ENCODE results near the gene C1orf232.

DNA sequence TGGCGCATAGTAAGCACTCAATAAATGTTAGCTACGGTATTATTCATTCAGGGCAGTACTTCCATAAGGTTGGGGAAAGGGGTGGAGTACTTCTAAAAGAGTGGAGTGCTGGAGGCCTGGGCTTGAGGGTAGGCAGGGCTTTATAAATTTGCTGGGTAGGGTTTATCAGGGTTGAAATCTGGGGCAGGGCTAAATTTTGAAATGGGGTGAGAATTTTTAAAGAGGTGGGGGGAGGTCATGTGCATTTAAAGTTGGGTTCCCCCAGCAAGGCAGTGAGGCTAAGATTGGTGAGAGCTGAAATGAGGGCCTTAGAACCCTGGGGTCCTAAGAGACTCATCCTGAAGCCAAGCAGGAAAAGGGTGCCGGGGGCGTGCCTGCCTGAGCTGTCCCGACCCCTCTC, 31.6 kb upstream of the C1orf232 start:
- TF ChIP-seq, protein P1, sequence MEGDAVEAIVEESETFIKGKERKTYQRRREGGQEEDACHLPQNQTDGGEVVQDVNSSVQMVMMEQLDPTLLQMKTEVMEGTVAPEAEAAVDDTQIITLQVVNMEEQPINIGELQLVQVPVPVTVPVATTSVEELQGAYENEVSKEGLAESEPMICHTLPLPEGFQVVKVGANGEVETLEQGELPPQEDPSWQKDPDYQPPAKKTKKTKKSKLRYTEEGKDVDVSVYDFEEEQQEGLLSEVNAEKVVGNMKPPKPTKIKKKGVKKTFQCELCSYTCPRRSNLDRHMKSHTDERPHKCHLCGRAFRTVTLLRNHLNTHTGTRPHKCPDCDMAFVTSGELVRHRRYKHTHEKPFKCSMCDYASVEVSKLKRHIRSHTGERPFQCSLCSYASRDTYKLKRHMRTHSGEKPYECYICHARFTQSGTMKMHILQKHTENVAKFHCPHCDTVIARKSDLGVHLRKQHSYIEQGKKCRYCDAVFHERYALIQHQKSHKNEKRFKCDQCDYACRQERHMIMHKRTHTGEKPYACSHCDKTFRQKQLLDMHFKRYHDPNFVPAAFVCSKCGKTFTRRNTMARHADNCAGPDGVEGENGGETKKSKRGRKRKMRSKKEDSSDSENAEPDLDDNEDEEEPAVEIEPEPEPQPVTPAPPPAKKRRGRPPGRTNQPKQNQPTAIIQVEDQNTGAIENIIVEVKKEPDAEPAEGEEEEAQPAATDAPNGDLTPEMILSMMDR (conservative IDR thresholded peaks at IDR 0.05; ENCODE audit: low read length) = no peak
- TF ChIP-seq EZH2phosphoT487 (IDR thresholded peaks at IDR 0.05; ENCODE audit: borderline replicate concordance, low read depth, low read length) = no peak

Measured in OCI-LY7 (cell line).